H1 (cell line): Measurements from ENCODE around the gene RNF220. TPM values are rescaled to one million over a fixed set of nuclear protein-coding genes. Genes with fewer than 3 reads are reported as not detected.

Source experiments
- CTCF ChIA-PET: fragments of 300-600 bp; sonication (Branson Sonifier 250); formaldehyde crosslinking; loops from one replicate; lab custom pipeline; 2021; ENCODE audit not compliant: partially characterized antibody; lab: Charles Lee
- POLR2A ChIA-PET: fragments of 300-600 bp; sonication (Branson Sonifier 250); formaldehyde crosslinking; loops from one replicate; lab custom pipeline; 2021; ENCODE audit warnings: inconsistent platforms; ENCODE audit not compliant: partially characterized antibody; lab: Charles Lee
- DNase-seq, 2 experiments: peaks; one replicate each; pipeline versions ENCODE4 v3.0.0 to v3.0.0-alpha.2; 2010 to 2022; ENCODE audit warnings: low spot score in 2 of 2, low read depth in 1 of 2, mixed read lengths in 1 of 2
- FAIRE-seq: peaks from 2 replicates; lab custom pipeline; 2011; peaks lifted over from hg19 to GRCh38; lab: Jason Lieb, UNC
- H2AFZ ChIP-seq: 2 replicates; pipeline ENCODE4 v1.8.1; 2012; ENCODE audit warnings: low read length, inconsistent platforms
- H2AK5ac ChIP-seq: 2 replicates; pipeline ENCODE4 v1.6.1; 2013; ENCODE audit warnings: low read depth, low read length
- H2BK120ac ChIP-seq: replicated peaks from 2 replicates; pipeline ENCODE3; 2013; ENCODE audit warnings: low read depth, low read length, inconsistent platforms
- H2BK12ac ChIP-seq: 2 replicates; pipeline ENCODE4 v1.6.1; 2013; ENCODE audit warnings: low read depth, low read length
- H2BK15ac ChIP-seq: 2 replicates; pipeline ENCODE4 v1.6.1; 2013; ENCODE audit warnings: low read length
- H2BK20ac ChIP-seq: 2 replicates; pipeline ENCODE4 v1.6.1; 2013; ENCODE audit warnings: low read length
- H2BK5ac ChIP-seq: 2 replicates; pipeline ENCODE4 v1.6.1; 2013; ENCODE audit warnings: low read depth, low read length
- H3K14ac ChIP-seq: 2 replicates; pipeline ENCODE4 v1.6.1; 2013; ENCODE audit warnings: inconsistent platforms; ENCODE audit not compliant: insufficient read length
- H3K18ac ChIP-seq: 2 replicates; pipeline ENCODE4 v1.6.1; 2013; ENCODE audit warnings: low read length; ENCODE audit errors: extremely low read depth
- H3K23ac ChIP-seq: 2 replicates; pipeline ENCODE4 v1.6.1; 2013; ENCODE audit warnings: inconsistent platforms; ENCODE audit not compliant: insufficient read length
- H3K23me2 ChIP-seq: 2 replicates; pipeline ENCODE4 v1.6.1; 2013; ENCODE audit warnings: low read depth, low read length
- H3K27ac ChIP-seq: 2 replicates; pipeline ENCODE4 v1.6.1; 2011; ENCODE audit warnings: low read depth, low read length, inconsistent platforms
- H3K27me3 ChIP-seq, 4 experiments: replicated peaks in 1 of 4; 1 replicate in 1 of 4; 2 replicates in 3 of 4; pipeline versions ENCODE4 v1.6.1 to v1.8.1; 2011 to 2013; ENCODE audit warnings: low read length in 3 of 4, mild to moderate bottlenecking in 3 of 4, inconsistent platforms in 2 of 4, mixed read lengths in 2 of 4, moderate library complexity in 1 of 4; ENCODE audit not compliant: control insufficient read depth in 3 of 4, insufficient read depth in 3 of 4; ENCODE audit errors: extremely low read depth in 1 of 4
- H3K36me3 ChIP-seq, 4 experiments: 2 replicates each; pipeline versions ENCODE4 v1.6.1 to v1.8.1; 2011 to 2013; ENCODE audit warnings: mild to moderate bottlenecking in 4 of 4, low read length in 3 of 4, moderate library complexity in 2 of 4, control low read depth in 1 of 4, inconsistent platforms in 1 of 4; ENCODE audit not compliant: insufficient read depth in 4 of 4, control insufficient read depth in 2 of 4
- H3K4ac ChIP-seq: replicated peaks from 2 replicates; pipeline ENCODE3; 2013; ENCODE audit warnings: low read length, low read depth, mixed read lengths, inconsistent platforms; ENCODE audit not compliant: insufficient read length
- H3K4me1 ChIP-seq, 4 experiments: replicated peaks in 1 of 4; 1 replicate in 1 of 4; 2 replicates in 3 of 4; pipeline versions ENCODE4 v1.6.1 to v1.8.1; 2011 to 2013; ENCODE audit warnings: low read length in 3 of 4, inconsistent platforms in 2 of 4, mixed read lengths in 1 of 4; ENCODE audit not compliant: insufficient read depth in 4 of 4, control insufficient read depth in 3 of 4
- H3K4me2 ChIP-seq, 2 experiments: 2 replicates each; pipeline versions ENCODE4 v1.6.1 to v1.8.1; 2011 to 2013; ENCODE audit warnings: low read depth in 2 of 2, low read length in 2 of 2, control low read depth in 1 of 2, inconsistent platforms in 1 of 2, mild to moderate bottlenecking in 1 of 2; ENCODE audit not compliant: insufficient read depth in 1 of 2
- H3K4me3 ChIP-seq, 4 experiments: fragments of 200-600, 300-600 bp in 1 of 4; sonication (generic), shearing (Covaris generic), sonication (Bioruptor Twin) in 1 of 4; 2 replicates each; pipeline versions ENCODE4 v1.5.1 to v1.8.1; 2011 to 2016; ENCODE audit warnings: low read length in 4 of 4, low read depth in 3 of 4, control low read depth in 2 of 4, inconsistent platforms in 2 of 4, mild to moderate bottlenecking in 2 of 4, mixed read lengths in 1 of 4, moderate library complexity in 1 of 4; ENCODE audit not compliant: insufficient read depth in 2 of 4; ENCODE audit errors: extremely low read depth in 1 of 4
- H3K56ac ChIP-seq: replicated peaks from 2 replicates; pipeline ENCODE3; 2013; ENCODE audit warnings: low read depth, mild to moderate bottlenecking, mixed read lengths, low read length, inconsistent platforms; ENCODE audit not compliant: insufficient read length
- H3K79me1 ChIP-seq: 2 replicates; pipeline ENCODE4 v1.6.1; 2013; ENCODE audit warnings: low read depth, low read length, control low read depth
- H3K79me2 ChIP-seq, 2 experiments: 2 replicates each; pipeline versions ENCODE4 v1.6.1 to v1.8.1; 2012 to 2013; ENCODE audit warnings: low read length in 2 of 2, mild to moderate bottlenecking in 2 of 2, inconsistent platforms in 1 of 2; ENCODE audit not compliant: insufficient read depth in 2 of 2, control insufficient read depth in 1 of 2
- H3K9ac ChIP-seq, 4 experiments: replicated peaks in 1 of 4; 1 replicate in 1 of 4; 2 replicates in 3 of 4; pipeline versions ENCODE4 v1.6.1 to v1.8.1; 2011 to 2013; ENCODE audit warnings: low read depth in 3 of 4, low read length in 3 of 4, control low read depth in 2 of 4, mild to moderate bottlenecking in 2 of 4, moderate library complexity in 2 of 4, inconsistent platforms in 1 of 4; ENCODE audit errors: extremely low read depth in 1 of 4
- H3K9me3 ChIP-seq, 2 experiments: 2 replicates each; pipeline versions ENCODE4 v1.6.1 to v1.8.1; 2012 to 2013; ENCODE audit warnings: mild to moderate bottlenecking in 2 of 2, moderate library complexity in 2 of 2, control low read depth in 1 of 2, inconsistent platforms in 1 of 2, low read depth in 1 of 2, low read length in 1 of 2, mixed read lengths in 1 of 2; ENCODE audit not compliant: insufficient read depth in 2 of 2
- H4K20me1 ChIP-seq, 2 experiments: replicated peaks in 1 of 2; 2 replicates each; pipeline versions ENCODE3 to v1.8.1; 2011 to 2013; ENCODE audit warnings: inconsistent platforms in 2 of 2, low read length in 2 of 2, mild to moderate bottlenecking in 1 of 2; ENCODE audit not compliant: insufficient read depth in 2 of 2, control insufficient read depth in 1 of 2
- H4K5ac ChIP-seq: 2 replicates; pipeline ENCODE4 v1.6.1; 2013; ENCODE audit warnings: low read length, low read depth, mixed read lengths, inconsistent platforms; ENCODE audit not compliant: insufficient read length
- H4K8ac ChIP-seq: 2 replicates; pipeline ENCODE4 v1.8.0; 2013; ENCODE audit warnings: mild to moderate bottlenecking, moderate library complexity, low read length, inconsistent platforms; ENCODE audit not compliant: insufficient read depth; ENCODE audit errors: extremely low read depth
- H4K91ac ChIP-seq: replicated peaks from 2 replicates; pipeline ENCODE3; 2013; ENCODE audit warnings: low read length, mixed read lengths, inconsistent platforms; ENCODE audit not compliant: insufficient read length
- BRCA1 ChIP-seq: IDR thresholded peaks from 2 replicates; pipeline ENCODE4 v1.6.1; 2012; ENCODE audit warnings: low read depth, low read length, improper control_type of control experiment
- EP300 ChIP-seq, 2 experiments: IDR thresholded peaks; 1 replicate in 1 of 2; 2 replicates in 1 of 2; pipeline ENCODE4 v1.6.1; 2011 to 2012; ENCODE audit warnings: low read depth in 2 of 2, low read length in 2 of 2, mild to moderate bottlenecking in 2 of 2, borderline replicate concordance in 1 of 2, inconsistent platforms in 1 of 2, moderate library complexity in 1 of 2
- FOSL1 ChIP-seq: IDR thresholded peaks from 2 replicates; pipeline ENCODE4 v1.6.1; 2011; ENCODE audit warnings: mild to moderate bottlenecking, low read depth, low read length, moderate library complexity; ENCODE audit not compliant: insufficient read depth
- GTF2F1 ChIP-seq: IDR thresholded peaks from 2 replicates; pipeline ENCODE4 v1.6.1; 2012; ENCODE audit warnings: low read depth, low read length, improper control_type of control experiment, borderline replicate concordance
- KDM5A ChIP-seq: fragments of 200-600 bp; IDR thresholded peaks from 2 replicates; pipeline ENCODE4 v1.7.1; 2012; ENCODE audit warnings: mild to moderate bottlenecking, low read length, inconsistent platforms, mixed read lengths
- PHF8 ChIP-seq: fragments of 200-600 bp; sonication (generic); conservative IDR thresholded peaks from 2 replicates; pipeline ENCODE4 v1.7.1; 2012; ENCODE audit warnings: low read depth, mild to moderate bottlenecking, inconsistent platforms, low read length, moderate library complexity
- POLR2AphosphoS5 ChIP-seq: IDR thresholded peaks from 2 replicates; pipeline ENCODE4 v1.6.1; 2011; ENCODE audit warnings: low read depth, low read length
- RAD21 ChIP-seq, 2 experiments: IDR thresholded peaks in 1 of 2; conservative IDR thresholded peaks in 1 of 2; 2 replicates each; pipeline ENCODE4 v1.6.1; 2011; ENCODE audit warnings: low read depth in 2 of 2, low read length in 2 of 2, improper control_type of control experiment in 1 of 2, inconsistent platforms in 1 of 2, mild to moderate bottlenecking in 1 of 2, moderate library complexity in 1 of 2
- SIN3A ChIP-seq, 2 experiments: IDR thresholded peaks in 1 of 2; conservative IDR thresholded peaks in 1 of 2; 2 replicates each; pipeline ENCODE4 v1.6.1; 2011 to 2012; ENCODE audit warnings: low read length in 2 of 2, improper control_type of control experiment in 1 of 2, low read depth in 1 of 2, mild to moderate bottlenecking in 1 of 2
- WGBS, 2 experiments: shearing (Covaris generic) in 1 of 2; methylation state at CpG; one replicate each; pipeline versions ENCODE4 v1.1.6 to v1.1.7; 2013 to 2015; ENCODE audit warnings: low lambda C conversion rate in 2 of 2, mixed read lengths in 2 of 2, inconsistent platforms in 1 of 2, low coverage in 1 of 2, missing lambda C conversion rate in 1 of 2; ENCODE audit not compliant: insufficient replicate concordance in 2 of 2, insufficient coverage in 1 of 2, insufficient read length in 1 of 2; ENCODE audit errors: extremely low coverage in 1 of 2, missing lambda C conversion rate in 1 of 2; 5-methylcytosine and 5-hydroxymethylcytosine counted together
- polyA plus RNA-seq, 7 experiments: library from polyadenylated mRNA; depleted of rRNA in 3 of 7; stranded (reverse) in 5 of 7; unstranded in 2 of 7; fragments of >200 nt in 5 of 7; fragments of 200-250 nt in 2 of 7; gene quantifications; 1 replicate in 5 of 7; 2 replicates in 1 of 7; 4 replicates in 1 of 7; pipeline versions ENCODE4 v1.2.1 to v1.2.3, GENCODE V29; 2011 to 2013; ENCODE audit warnings: missing spikeins in 2 of 7, mixed read lengths in 2 of 7
- total RNA-seq: library from RNA; stranded (reverse); fragmentation: NEBNext Ultra II Directional; extraction: Animal tissue kit (Norgen Biotek cat#: 25700); gene quantifications from 2 replicates; pipeline ENCODE4 v1.2.1, GENCODE V29; 2021
- TF ChIP-seq, protein P1 (sequence below): IDR thresholded peaks from 2 replicates; pipeline ENCODE4 v1.6.1; 2012; ENCODE audit warnings: low read length, inconsistent platforms

Gene RNF220
- total and polyA plus RNA-seq, 2 of the 8 experiments (the other 6 are each of a cell fraction or from before 2014, with no cell fraction given) = 123 to 160 TPM

GRCh38 chr1:44606701-44607281 is 201.7 kb downstream of the RNF220 start:
- Histone ChIP-seq H2BK20ac (no peak overlapping the region), H3K79me1 (no peaks in the 10 kb centered on the region), H2BK12ac (no peak overlapping the region), H3K27ac (no peak overlapping the region), H3K18ac (no peak overlapping the region), H3K9ac (no peak overlapping the region), H4K20me1 (peaks cover 0 to 11% of the 10 kb centered on the region in 2 experiments), H3K4me3 (no peak overlapping the region), H3K14ac (no peak overlapping the region), H3K27me3 (no peaks in the 10 kb centered on the region), H2BK120ac (no peak overlapping the region), H2AFZ (no peak overlapping the region), H3K4ac (no peak overlapping the region), H4K5ac (no peak overlapping the region), H4K91ac (no peak overlapping the region), H2AK5ac (no peak overlapping the region), H3K4me1 (peaks cover 2 to 18% (median 11%) of the 10 kb centered on the region in 4 experiments; a peak in 6 of 7 replicates), H3K36me3 (no peaks in the 10 kb centered on the region), H3K4me2 (no peak overlapping the region), H3K23ac (no peak overlapping the region), H2BK5ac (no peak overlapping the region), H3K56ac (no peak overlapping the region), H3K23me2 (peaks cover 3% of the 10 kb centered on the region; the same call in 1 of the 2 replicates), H3K9me3 (no peaks in the 10 kb centered on the region), H3K79me2 (no peaks in the 10 kb centered on the region; a peak in 1 of 4 replicates), H4K8ac (no peak overlapping the region), H2BK15ac (no peak overlapping the region)
- WGBS, 2 experiments = 94% methylated on average over 8 of the region's 8 CpGs; no CpG with 5 or more reads in 1 of the 2 experiments
- FAIRE-seq = no peak
- no peak for DNase-seq
- CTCF ChIA-PET = interaction anchor here (1.2 to 7.0 kb wide), 8 partner anchors 9 to 305 kb away, joined by 3 to 129 read pairs (median 7); no protein-coding TSS in a partner anchor
- POLR2A ChIA-PET = interaction anchor here (6.8 kb wide), 1 partner anchor 25 kb away, joined by 58 read pairs; no protein-coding TSS in a partner anchor
- TF ChIP-seq POLR2AphosphoS5 (no peak), GTF2F1 (no peak), PHF8 (no peak), RAD21 (IDR thresholded peaks at IDR 0.05 in 1 of 2, conservative IDR thresholded peaks at IDR 0.05 in 1 of 2; ENCODE audit: low read depth in 2 of 2, low read length in 2 of 2) (no peak), FOSL1 (no peak), BRCA1 (no peak), KDM5A (no peak), SIN3A (conservative IDR thresholded peaks at IDR 0.05 in 1 of 2, IDR thresholded peaks at IDR 0.05 in 1 of 2; ENCODE audit: low read depth in 1 of 2, low read length in 2 of 2) (no peak), EP300 (IDR thresholded peaks at IDR 0.05; ENCODE audit: borderline replicate concordance in 1 of 2, low read depth in 2 of 2, low read length in 2 of 2) (no peak)
- TF ChIP-seq, protein P1, sequence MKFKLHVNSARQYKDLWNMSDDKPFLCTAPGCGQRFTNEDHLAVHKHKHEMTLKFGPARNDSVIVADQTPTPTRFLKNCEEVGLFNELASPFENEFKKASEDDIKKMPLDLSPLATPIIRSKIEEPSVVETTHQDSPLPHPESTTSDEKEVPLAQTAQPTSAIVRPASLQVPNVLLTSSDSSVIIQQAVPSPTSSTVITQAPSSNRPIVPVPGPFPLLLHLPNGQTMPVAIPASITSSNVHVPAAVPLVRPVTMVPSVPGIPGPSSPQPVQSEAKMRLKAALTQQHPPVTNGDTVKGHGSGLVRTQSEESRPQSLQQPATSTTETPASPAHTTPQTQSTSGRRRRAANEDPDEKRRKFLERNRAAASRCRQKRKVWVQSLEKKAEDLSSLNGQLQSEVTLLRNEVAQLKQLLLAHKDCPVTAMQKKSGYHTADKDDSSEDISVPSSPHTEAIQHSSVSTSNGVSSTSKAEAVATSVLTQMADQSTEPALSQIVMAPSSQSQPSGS = no peak
